Naive thymus-derived CD4-positive, alpha-beta T cell (primary cell): ENCODE results near the gene KIF26A. TPM values are rescaled to one million over a fixed set of nuclear protein-coding genes. Genes with fewer than 3 reads are reported as not detected.

Experiments used
- ATAC-seq: fragments of 150-1000 bp; cut with Tn5 transposase; 2 replicates; pipeline ENCODE4 v1.10.0; 2021; ENCODE audit warnings: mild to moderate bottlenecking, moderate library complexity
- CTCF ChIA-PET: fragments of 350-600 bp; sonication (Branson Sonifier 250); formaldehyde crosslinking; loops from one replicate; lab custom pipeline; 2021; ENCODE audit warnings: antibody characterized with exemption; lab: Charles Lee
- POLR2A ChIA-PET: fragments of 350-600 bp; sonication (Branson Sonifier 250); formaldehyde crosslinking; loops from one replicate; lab custom pipeline; 2021; ENCODE audit warnings: antibody characterized with exemption, inconsistent platforms; lab: Charles Lee
- DNase-seq, 9 donors: peaks; one replicate each; pipeline versions ENCODE4 v3.0.0 to v3.0.0-alpha.2; 2020 to 2022; ENCODE audit warnings: mixed read lengths in 1 of 9
- H3K27ac ChIP-seq: one replicate; pipeline ENCODE4 v1.7.0; 2013; ENCODE audit warnings: mild to moderate bottlenecking, low read depth, low read length, moderate library complexity
- H3K27me3 ChIP-seq, 2 donors: one replicate each; pipeline ENCODE4 v1.7.0; 2013; ENCODE audit warnings: low read length in 2 of 2, mild to moderate bottlenecking in 2 of 2, moderate library complexity in 2 of 2; ENCODE audit not compliant: control insufficient read depth in 2 of 2, insufficient read depth in 2 of 2
- H3K36me3 ChIP-seq, 3 experiments: 1 replicate in 2 of 3; 2 replicates in 1 of 3; pipeline ENCODE4 v1.7.0; 2013; ENCODE audit warnings: low read length in 3 of 3, mild to moderate bottlenecking in 3 of 3, moderate library complexity in 1 of 3; ENCODE audit not compliant: insufficient read depth in 3 of 3, control insufficient read depth in 2 of 3
- H3K4me1 ChIP-seq, 2 donors: one replicate each; pipeline ENCODE4 v1.7.0; 2013; ENCODE audit warnings: low read length in 2 of 2, mild to moderate bottlenecking in 2 of 2, moderate library complexity in 1 of 2; ENCODE audit not compliant: control insufficient read depth in 2 of 2, insufficient read depth in 2 of 2
- H3K4me3 ChIP-seq: 2 replicates; pipeline ENCODE4 v1.7.0; 2013; ENCODE audit warnings: mild to moderate bottlenecking, low read length
- H3K9me3 ChIP-seq, 3 experiments: 1 replicate in 2 of 3; 2 replicates in 1 of 3; pipeline ENCODE4 v1.7.0; 2013; ENCODE audit warnings: low read length in 3 of 3; ENCODE audit not compliant: control insufficient read depth in 2 of 3
- H3K27ac Mint-ChIP-seq, 9 donors: one replicate each; pipeline ENCODE4 v1.8.0; 2020 to 2022; ENCODE audit warnings: mixed read lengths in 9 of 9, mild to moderate bottlenecking in 8 of 9, moderate library complexity in 5 of 9, inconsistent platforms in 2 of 9
- H3K27me3 Mint-ChIP-seq, 5 donors: one replicate each; pipeline ENCODE4 v1.8.0; 2021 to 2022; ENCODE audit warnings: mixed read lengths in 5 of 5, mild to moderate bottlenecking in 1 of 5
- H3K36me3 Mint-ChIP-seq, 5 donors: one replicate each; pipeline ENCODE4 v1.8.0; 2020 to 2022; ENCODE audit warnings: mixed read lengths in 5 of 5, mild to moderate bottlenecking in 3 of 5, inconsistent platforms in 1 of 5
- H3K4me1 Mint-ChIP-seq, 7 donors: one replicate each; pipeline ENCODE4 v1.8.0; 2020 to 2022; ENCODE audit warnings: mixed read lengths in 7 of 7, mild to moderate bottlenecking in 3 of 7, inconsistent platforms in 1 of 7
- H3K4me3 Mint-ChIP-seq, 10 donors: one replicate each; pipeline ENCODE4 v1.8.0; 2020 to 2022; ENCODE audit warnings: mild to moderate bottlenecking in 10 of 10, mixed read lengths in 10 of 10, moderate library complexity in 6 of 10, inconsistent platforms in 2 of 10
- H3K9me3 Mint-ChIP-seq, 11 donors: one replicate each; pipeline ENCODE4 v1.8.0; 2020 to 2022; ENCODE audit warnings: mixed read lengths in 11 of 11, mild to moderate bottlenecking in 4 of 11, inconsistent platforms in 1 of 11, moderate library complexity in 1 of 11
- intact Hi-C, 2 donors: fragments of 100-400 bp; cut with micrococcal nuclease; formaldehyde crosslinking; loops; one replicate each; pipeline ENCODE4 v1.15.1; 2023
- polyA plus RNA-seq, 2 donors: library from polyadenylated mRNA; unstranded; fragments of 300-500 nt; fragmentation: Illumina TruSeq; gene quantifications; one replicate each; pipeline ENCODE4 v1.2.3, GENCODE V29; 2021
- total RNA-seq, 6 experiments: library from RNA in 5 of 6; stranded (reverse) in 5 of 6; gene quantifications; 1 replicate in 5 of 6; 2 replicates in 1 of 6; pipeline ENCODE4 v1.2.3 and lab custom pipeline; 2021 to 2026

Gene KIF26A
- total and polyA plus RNA-seq, 7 experiments from 2014 or later = 0.13 to 0.53 (median 0.17) TPM; not detected in 4

DNA sequence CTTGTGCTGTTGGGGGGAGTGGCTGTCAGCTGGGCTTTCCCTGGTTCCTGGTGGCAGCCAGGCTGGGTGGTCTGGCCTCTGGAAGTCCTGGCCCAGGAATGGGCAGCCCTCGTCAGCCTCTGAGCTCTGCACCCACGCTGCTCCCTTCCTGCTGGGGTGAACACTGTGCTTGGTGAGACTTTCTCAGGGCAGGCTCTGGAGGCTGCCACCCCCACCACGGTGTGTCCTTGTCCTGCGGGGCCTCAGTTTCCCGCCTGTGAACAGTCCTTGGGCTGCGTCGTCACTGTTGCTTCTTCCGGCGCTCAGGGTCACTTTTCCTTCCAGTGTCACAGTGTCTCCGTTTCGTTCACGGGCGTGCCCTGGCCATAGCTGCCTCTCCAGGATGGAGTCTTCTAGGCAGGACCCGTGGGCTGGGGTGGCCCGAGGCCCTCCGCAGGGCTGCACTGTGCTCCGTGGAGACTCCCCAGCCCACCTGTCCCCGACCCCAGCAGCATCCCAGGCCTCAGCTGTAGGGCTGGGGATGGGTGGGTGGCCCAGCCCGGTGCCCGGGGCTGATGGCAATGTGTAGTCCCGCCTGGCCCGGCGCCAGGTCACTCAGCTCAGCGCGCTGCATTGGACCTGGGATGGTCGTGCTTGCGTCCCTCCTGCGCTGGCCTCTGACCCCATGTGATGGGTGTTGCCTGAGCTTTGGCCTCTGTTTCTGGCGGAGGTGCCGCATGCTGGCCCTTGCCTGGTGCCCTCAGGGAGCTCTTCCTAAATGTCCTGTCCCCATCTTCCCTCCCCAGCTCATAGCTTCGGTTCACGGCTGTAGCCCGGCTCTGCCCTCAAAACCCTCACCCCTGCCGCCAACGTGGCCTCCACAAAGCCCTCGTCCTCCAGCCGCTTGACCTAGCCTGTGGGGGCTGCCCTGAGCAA, 6.8 kb downstream of the KIF26A start:
- no peak overlapping the region for H3K27ac ChIP-seq
- H3K4me1 ChIP-seq = no peaks in the 10 kb centered on the region
- H3K36me3 ChIP-seq = no peaks in the 10 kb centered on the region
- no peak overlapping the region for H3K27ac Mint-ChIP-seq
- DNase-seq (no peak), ATAC-seq (no peak)
- peaks cover 1 to 5% (median 4%) of the 10 kb centered on the region in 5 donors for H3K27me3 Mint-ChIP-seq
- no peaks in the 10 kb centered on the region for H3K36me3 Mint-ChIP-seq
- CTCF ChIA-PET = interaction anchor here (0.6 kb wide), 1 partner anchor 17 kb away, joined by 5 read pairs; no protein-coding TSS in a partner anchor
- H3K9me3 ChIP-seq = no peaks in the 10 kb centered on the region
- H3K4me3 Mint-ChIP-seq = no peak overlapping the region
- no peaks in the 10 kb centered on the region for H3K27me3 ChIP-seq
- no peaks in the 10 kb centered on the region for H3K4me1 Mint-ChIP-seq
- POLR2A ChIA-PET = no interaction called here
- no peaks in the 10 kb centered on the region for H3K9me3 Mint-ChIP-seq
- intact Hi-C loops = no loop called here
- H3K4me3 ChIP-seq = no peak overlapping the region

DNA sequence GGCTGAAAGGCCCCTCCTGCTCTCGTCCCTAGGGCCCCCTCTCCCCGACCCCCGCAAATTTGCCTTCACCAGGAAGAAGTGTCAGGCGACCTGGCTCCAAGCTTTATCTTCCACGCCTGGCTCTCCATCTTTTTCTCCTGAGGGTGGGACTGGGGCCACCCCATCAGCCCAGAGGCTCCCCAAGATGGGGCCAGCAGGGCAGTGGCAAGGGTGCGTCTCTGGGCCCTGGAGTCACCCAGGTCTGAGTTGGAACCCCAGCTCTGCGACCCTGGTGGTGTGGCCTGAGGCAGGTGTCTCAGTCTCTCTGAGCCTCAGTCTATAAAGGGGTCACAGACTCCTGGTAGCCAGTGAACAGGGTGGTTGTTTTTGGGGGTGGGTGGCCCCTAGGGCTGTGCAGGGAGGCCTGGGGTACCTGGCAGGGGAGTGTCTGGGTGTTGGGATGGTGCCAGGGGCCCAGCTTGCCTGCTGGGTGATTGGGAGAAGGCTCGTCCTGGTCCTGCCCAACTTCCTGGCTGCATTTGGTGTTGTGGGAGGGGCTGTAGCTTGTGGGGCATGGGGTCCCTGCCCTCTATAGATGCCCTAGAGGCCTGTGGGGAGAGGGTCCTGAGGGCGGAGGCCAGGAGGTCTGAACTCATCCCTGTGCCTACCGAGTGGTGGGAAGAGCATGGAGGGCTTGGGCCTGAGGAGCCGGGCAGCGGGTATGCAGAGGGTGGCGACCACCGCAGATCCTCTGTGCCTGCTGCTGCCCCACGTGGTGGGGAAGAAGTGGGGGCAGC, 7.6 kb downstream of the KIF26A start:
- Mint-ChIP-seq H3K4me1 (no peaks in the 10 kb centered on the region), H3K4me3 (no peak overlapping the region), H3K9me3 (no peaks in the 10 kb centered on the region), H3K36me3 (no peaks in the 10 kb centered on the region), H3K27me3 (peaks cover 0 to 4% (median 1%) of the 10 kb centered on the region in 5 donors), H3K27ac (no peak overlapping the region)
- no peak overlapping the region for H3K27ac ChIP-seq
- no peaks in the 10 kb centered on the region for H3K36me3 ChIP-seq
- DNase-seq = peak in 1 of 9 donors; percentile 6
- CTCF ChIA-PET = interaction anchor here (0.6 kb wide), 1 partner anchor 17 kb away, joined by 5 read pairs; no protein-coding TSS in a partner anchor
- no peaks in the 10 kb centered on the region for H3K9me3 ChIP-seq
- no peaks in the 10 kb centered on the region for H3K4me1 ChIP-seq
- intact Hi-C loops = no loop called here
- POLR2A ChIA-PET = no interaction called here
- ATAC-seq = no peak
- no peak overlapping the region for H3K4me3 ChIP-seq
- H3K27me3 ChIP-seq = no peaks in the 10 kb centered on the region

DNA sequence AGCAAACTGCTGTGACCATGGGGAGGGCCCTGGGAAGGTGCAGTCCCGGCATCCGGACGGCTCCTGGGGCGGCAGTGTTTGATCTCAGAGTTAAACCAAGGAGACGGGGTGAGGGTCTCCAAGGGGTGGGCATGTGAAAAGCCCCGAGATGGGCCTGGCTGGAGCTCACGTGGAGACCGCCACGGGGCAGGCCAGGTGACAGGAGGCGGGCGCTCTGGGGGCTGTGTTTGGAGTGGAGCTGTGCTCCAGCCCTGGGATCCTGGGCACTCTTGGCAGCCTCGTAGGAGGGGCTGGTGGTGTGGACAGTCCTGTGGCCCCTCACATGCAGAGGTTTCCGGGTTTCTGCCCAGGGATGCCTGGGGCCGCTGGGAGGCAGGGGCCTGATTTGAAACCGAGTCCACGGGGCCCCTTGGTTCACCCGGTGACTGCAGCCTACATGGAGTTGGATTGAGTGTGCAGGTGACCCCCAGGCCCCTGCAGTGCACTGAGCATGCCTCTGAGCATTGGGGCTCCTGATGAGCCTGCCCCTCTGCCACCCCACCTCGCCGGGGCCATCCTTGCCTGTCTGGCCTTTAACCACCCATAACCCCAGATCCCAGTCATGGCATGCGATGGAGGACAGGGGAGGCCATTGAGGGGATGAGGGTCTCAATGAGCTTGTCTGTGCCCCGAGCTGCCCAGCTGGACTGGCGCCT, 8.4 kb downstream of the KIF26A start:
- H3K4me3 ChIP-seq = no peak overlapping the region
- Mint-ChIP-seq H3K36me3 (no peaks in the 10 kb centered on the region), H3K4me3 (no peak overlapping the region), H3K9me3 (no peaks in the 10 kb centered on the region), H3K4me1 (no peaks in the 10 kb centered on the region), H3K27me3 (peaks cover 0 to 4% (median 0%) of the 10 kb centered on the region in 5 donors), H3K27ac (no peak overlapping the region)
- ATAC-seq (no peak), DNase-seq (peak in 1 of 9 donors; percentile 4)
- no peaks in the 10 kb centered on the region for H3K4me1 ChIP-seq
- POLR2A ChIA-PET = no interaction called here
- intact Hi-C loops = no loop called here
- H3K9me3 ChIP-seq = no peaks in the 10 kb centered on the region
- no peaks in the 10 kb centered on the region for H3K36me3 ChIP-seq
- no peaks in the 10 kb centered on the region for H3K27me3 ChIP-seq
- CTCF ChIA-PET = no interaction called here
- H3K27ac ChIP-seq = no peak overlapping the region

DNA sequence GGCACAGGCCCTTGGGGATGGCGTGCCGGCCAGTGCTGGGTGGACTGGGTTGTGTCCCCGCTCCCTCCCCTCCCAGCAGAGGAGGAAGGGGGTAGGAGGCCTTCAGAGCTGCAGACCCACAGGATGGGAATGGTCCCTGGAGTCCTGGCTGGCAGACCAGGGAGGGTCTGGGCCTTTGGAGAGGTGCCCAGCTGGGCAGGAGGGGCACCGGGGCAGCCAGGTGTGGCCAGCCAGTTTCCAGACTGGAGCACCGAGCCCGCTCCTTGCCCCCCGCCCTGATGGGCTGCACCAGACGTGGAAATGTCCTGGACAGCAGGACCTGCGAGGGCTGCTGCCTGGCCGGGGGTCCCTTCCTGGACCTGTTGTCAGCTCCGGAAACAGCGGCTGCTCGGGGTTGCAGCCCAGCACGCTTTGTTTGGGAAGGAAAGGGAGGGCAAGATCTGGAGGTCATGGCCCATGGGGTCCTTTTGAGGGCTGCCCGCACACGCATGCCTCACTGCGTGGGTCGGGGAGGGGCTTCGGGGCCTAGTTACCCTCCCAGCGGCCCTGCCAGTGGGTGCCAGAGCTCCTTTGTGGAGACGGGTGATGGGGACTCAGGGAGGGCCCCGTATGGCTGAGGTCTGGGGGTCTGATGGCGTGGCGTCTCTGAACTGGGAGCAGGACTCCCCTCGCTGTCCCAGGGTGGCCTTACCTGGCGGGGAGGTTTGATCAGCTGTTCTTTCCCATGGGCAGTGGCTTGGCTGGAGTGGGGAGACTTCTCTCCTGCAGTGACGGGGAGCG, 9.1 kb downstream of the KIF26A start:
- H3K27ac Mint-ChIP-seq = no peak overlapping the region
- Histone ChIP-seq H3K9me3 (no peaks in the 10 kb centered on the region), H3K4me1 (no peaks in the 10 kb centered on the region), H3K27me3 (no peaks in the 10 kb centered on the region), H3K4me3 (no peak overlapping the region), H3K36me3 (no peaks in the 10 kb centered on the region), H3K27ac (no peak overlapping the region)
- no peaks in the 10 kb centered on the region for H3K9me3 Mint-ChIP-seq
- H3K4me3 Mint-ChIP-seq = no peak overlapping the region
- peak in 1 of 9 donors; percentile 6 for DNase-seq
- peaks cover 0 to 4% (median 0%) of the 10 kb centered on the region in 5 donors for H3K27me3 Mint-ChIP-seq
- H3K36me3 Mint-ChIP-seq = no peaks in the 10 kb centered on the region
- ChIA-PET POLR2A (no interaction called here), CTCF (no interaction called here)
- intact Hi-C loops = no loop called here
- H3K4me1 Mint-ChIP-seq = no peaks in the 10 kb centered on the region
- ATAC-seq = no peak

DNA sequence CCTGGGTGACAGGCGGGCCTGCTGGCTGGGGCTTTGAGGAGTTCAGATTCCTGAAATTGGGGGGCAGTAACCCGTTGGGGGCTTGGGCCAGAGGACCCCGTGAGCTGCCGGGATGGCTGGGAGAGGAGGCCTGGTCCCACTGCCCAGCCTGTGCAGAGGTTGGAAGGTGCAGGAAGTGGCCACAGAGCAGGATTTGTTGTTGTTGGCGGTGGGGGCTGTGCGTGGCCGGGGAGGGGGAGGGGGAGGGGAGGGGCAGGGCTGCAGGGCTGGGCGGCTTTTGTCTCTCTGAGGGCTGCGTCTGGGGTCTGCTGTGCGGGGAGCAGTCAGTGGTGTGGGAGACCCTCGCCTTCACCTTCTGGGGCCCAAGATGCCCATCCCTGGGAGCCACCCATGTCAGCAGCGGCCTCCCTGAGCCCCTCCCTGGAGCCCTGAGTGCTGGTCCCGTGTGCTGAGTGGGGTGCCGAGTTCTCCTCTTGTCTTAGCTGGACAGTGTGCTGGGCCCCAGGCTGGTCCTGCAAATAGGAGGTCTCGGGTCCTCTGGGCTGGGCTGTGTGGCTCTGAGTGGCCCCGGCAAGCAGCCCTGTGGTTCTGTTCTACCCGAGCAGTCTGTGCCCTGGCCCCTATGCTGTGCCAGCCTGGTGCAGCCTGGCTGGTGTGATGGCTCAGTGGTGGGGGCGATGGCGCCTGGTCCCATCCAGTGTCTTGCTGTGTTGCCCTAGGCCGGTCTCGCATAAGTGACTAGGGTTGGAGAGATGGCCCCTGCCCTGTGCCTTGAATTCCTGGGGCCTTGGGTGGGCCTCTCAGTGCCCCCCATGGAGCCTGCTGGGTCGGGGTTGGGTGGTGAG, 10.3 kb downstream of the KIF26A start:
- H3K27me3 ChIP-seq = no peaks in the 10 kb centered on the region
- no peak overlapping the region for H3K27ac Mint-ChIP-seq
- DNase-seq = no peak
- no peaks in the 10 kb centered on the region for H3K9me3 ChIP-seq
- H3K9me3 Mint-ChIP-seq = no peaks in the 10 kb centered on the region
- no peak overlapping the region for H3K4me3 ChIP-seq
- no peaks in the 10 kb centered on the region for H3K36me3 Mint-ChIP-seq
- intact Hi-C loops = no loop called here
- no peaks in the 10 kb centered on the region for H3K4me1 ChIP-seq
- H3K27me3 Mint-ChIP-seq = peaks cover 0 to 4% (median 0%) of the 10 kb centered on the region in 5 donors
- no peaks in the 10 kb centered on the region for H3K4me1 Mint-ChIP-seq
- no peak overlapping the region for H3K4me3 Mint-ChIP-seq
- H3K36me3 ChIP-seq = no peaks in the 10 kb centered on the region
- no peak overlapping the region for H3K27ac ChIP-seq
- ChIA-PET POLR2A (no interaction called here), CTCF (no interaction called here)
- ATAC-seq = no peak
